ENCODE results near the gene ANKRD16. TPM values are rescaled to one million over a fixed set of nuclear protein-coding genes. Genes with fewer than 3 reads are reported as not detected.
"Not testable (repeated sequence)": the region's sequence is repeated elsewhere in the genome, so short reads cannot be mapped to it uniquely, and the experiment has no call there.

The ANKRD16 gene
- 4.5 and 5.7 TPM in 2 replicates for total RNA-seq

GRCh38 chr10:5889624-5890451 lies at the start of gene ANKRD16, which contains the start of gene FBH1:
Gene ANKRD16 (minus strand): TSS chr10:5889893. CDS start chr10:5889354, 539 bp downstream.
Gene FBH1 (plus strand): TSS chr10:5890243. CDS start chr10:5890346, 103 bp downstream.
- peak; percentile 95 to 99 for DNase-seq (ENCODE audit: low read depth in 2 of 2)

DNA sequence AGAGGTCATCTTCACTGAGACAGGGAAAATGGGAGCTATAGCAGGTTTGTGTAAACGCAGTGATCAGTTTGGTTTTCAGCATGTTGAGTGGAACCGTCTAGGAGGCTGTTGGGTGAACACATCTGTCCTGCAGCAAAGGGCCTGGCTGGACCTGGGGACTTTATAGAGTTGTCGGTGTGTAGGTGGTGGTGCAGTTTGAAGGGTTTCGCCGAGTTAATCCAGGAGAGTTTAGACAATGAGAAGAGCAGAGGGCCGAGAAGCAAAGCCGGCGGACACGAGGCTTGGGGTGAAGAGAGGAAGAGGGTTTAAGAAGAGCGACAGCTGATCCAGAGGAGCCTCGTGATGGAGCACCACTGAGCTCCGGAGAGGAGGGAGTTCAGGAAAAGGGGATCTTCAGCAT lies 48.6 kb upstream of the ANKRD16 start:
- DNase-seq (ENCODE audit: low read depth in 2 of 2): no peak

DNA sequence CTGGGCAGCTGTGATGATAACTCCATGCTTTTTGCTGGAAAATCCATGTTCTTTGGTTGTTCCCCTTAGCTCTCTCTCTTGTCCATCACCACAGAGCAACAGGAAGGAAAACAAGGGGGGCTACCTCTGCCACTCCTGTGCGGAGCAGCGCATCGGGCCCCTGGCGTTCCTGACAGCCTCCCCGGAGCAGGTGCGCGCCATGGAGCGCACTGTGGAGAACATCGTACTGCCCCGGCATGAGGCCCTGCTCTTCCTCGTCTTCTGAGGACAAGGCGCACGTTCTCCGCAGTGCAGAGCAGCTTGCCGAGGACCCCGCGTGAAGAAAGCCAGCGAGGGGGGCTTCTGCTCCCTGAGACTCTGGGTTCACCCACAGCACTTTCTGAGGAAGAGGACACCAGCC lies 47.3 kb upstream of the ANKRD16 start:
- DNase-seq (ENCODE audit: low read depth in 2 of 2): no peak

DNA sequence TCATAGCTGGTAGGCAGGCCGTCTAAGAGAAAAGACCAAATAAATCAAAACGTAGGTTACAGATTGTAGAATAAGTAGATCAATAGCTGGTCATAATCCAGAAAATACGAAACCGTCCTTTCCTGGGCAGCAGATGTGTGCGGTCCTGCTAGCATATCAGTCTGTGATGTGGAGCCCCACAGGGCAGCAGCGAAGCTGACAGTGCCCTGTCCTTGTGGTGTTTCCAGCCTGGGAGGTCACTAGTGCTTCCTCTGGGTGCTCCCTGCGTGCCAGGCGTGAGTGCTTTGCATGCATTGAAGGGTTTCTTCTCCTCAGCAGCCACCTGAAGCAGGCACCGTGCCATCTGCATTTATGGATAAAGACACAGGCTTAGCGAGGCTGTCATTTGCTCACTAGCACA lies 45.9 kb upstream of the ANKRD16 start:
- DNase-seq (ENCODE audit: low read depth in 2 of 2): no peak

DNA sequence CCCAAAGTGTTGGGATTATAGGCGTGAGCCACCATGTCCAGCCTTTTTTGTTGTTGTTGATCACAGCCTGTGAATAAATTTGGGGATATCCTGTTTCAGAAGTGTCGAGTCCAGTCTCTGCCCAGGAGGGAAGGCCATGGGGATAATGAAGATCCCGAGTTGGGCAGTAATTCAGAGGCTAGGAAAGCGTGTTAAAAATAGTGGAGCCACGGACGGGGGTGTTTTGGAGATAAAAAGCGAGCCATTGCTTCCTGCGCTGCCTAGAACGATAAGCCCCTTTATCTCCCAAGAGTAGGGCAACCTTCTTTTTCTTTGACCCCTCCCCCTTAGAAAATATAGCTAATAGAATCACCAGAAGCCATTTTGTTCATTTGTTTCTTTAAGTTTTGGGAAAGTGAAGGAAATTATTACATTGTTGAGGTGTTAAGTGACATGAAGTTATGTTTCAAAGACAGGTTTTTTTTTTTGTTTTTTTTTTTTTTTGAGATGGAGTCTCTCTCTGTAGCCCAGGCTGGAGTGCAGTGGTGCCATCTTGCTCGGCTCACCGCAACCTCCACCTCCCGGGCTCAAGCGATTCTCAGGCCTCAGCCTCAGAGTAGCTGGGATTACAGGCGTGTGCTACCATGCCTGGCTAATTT lies 44.3 kb upstream of the ANKRD16 start:
- DNase-seq (ENCODE audit: low read depth in 2 of 2): no peak

GRCh38 chr10:5932345-5932744 lies 42.7 kb upstream of the ANKRD16 start:
- no peak for DNase-seq (ENCODE audit: low read depth in 2 of 2)

- no peak for DNase-seq (ENCODE audit: low read depth in 2 of 2)
Observed at GRCh38 chr10:5930272-5930671, 40.6 kb upstream of the ANKRD16 start.

- DNase-seq (ENCODE audit: low read depth in 2 of 2): no peak
Observed at GRCh38 chr10:5929442-5929841, 39.7 kb upstream of the ANKRD16 start.

- DNase-seq (ENCODE audit: low read depth in 2 of 2): no peak
Observed at GRCh38 chr10:5927306-5927705, 37.6 kb upstream of the ANKRD16 start.

DNA sequence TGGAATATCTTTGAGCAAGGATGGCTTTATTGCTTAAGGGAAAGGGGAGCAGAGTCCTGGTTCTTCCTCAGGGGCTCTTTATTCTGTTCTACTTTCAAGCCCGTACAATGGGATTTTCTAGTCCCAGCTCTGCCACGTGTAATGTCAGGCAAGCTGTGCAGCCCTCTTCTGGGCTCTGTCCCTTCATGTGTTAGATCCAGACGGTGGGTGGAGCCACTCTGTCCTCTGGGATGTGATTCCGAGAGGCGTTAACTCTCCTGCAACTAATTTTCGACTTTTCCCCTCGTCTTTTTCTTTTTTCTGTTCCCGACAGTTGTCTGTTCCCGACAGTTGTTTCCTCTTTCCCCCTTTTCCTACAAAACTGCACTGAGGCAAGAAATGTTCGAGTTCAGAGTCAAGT lies 35.2 kb upstream of the ANKRD16 start:
- no peak for DNase-seq (ENCODE audit: low read depth in 2 of 2)

GRCh38 chr10:5921746-5922145 lies 32.1 kb upstream of the ANKRD16 start:
- no peak for DNase-seq (ENCODE audit: low read depth in 2 of 2)

- DNase-seq (ENCODE audit: low read depth in 2 of 2): no peak
Observed at GRCh38 chr10:5919568-5919967, 29.9 kb upstream of the ANKRD16 start.

- DNase-seq (ENCODE audit: low read depth in 2 of 2): no peak
Observed at GRCh38 chr10:5918763-5919162, 29.1 kb upstream of the ANKRD16 start.

- DNase-seq (ENCODE audit: low read depth in 2 of 2): no peak
Observed at GRCh38 chr10:5917305-5917704, 27.6 kb upstream of the ANKRD16 start.

- peak; percentile 63 to 77 for DNase-seq (ENCODE audit: low read depth in 2 of 2)
Observed at GRCh38 chr10:5915451-5915850, 25.8 kb upstream of the ANKRD16 start.

DNA sequence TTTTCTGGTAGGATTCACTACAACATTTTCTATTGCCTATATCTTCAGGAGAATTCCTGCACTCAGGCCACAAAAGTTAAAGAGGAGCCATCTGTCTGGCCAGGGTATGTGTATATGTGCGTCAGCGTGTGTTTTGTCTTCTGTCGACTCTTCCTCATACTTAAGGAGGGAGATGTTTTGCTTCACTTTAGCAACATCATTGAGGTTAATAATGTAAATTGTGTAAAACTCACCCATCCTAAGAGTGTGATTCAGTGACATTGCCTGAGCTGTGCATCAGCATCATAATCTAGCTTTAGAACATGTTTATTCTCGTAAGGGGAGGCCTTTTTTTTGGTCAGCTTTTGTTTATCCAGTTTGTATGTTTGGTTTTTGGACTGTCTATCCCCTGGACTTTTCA lies 24.0 kb upstream of the ANKRD16 start:
- no peak for DNase-seq (ENCODE audit: low read depth in 2 of 2)

GRCh38 chr10:5911670-5912069 lies 22.0 kb upstream of the ANKRD16 start:
- DNase-seq (ENCODE audit: low read depth in 2 of 2): no peak

GRCh38 chr10:5910323-5911100 lies 20.8 kb upstream of the ANKRD16 start:
- peak in 1 of 2 donors; percentile 33 for DNase-seq (ENCODE audit: low read depth in 2 of 2)

GRCh38 chr10:5908676-5909075 lies 19.0 kb upstream of the ANKRD16 start:
- not testable (repeated sequence) for DNase-seq (ENCODE audit: low read depth in 2 of 2)

DNA sequence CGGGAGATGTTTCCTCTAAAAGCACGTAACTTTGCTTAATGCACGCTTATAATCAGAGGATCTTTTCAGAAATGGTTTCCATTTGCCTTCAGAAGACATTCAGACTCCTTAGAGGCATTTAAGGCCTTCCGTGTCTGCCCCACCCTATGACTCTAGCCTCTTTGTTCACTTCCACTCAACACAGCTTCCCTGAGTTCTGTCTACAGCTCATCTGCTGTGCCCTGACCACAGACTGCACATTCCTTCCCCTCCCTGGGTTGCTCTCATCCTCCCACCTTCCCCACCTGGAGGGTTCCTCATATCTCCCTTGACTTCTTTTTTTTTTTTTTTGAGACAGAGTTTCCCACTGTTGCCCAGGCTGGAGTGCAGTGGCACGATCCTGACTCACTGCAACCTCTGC lies 17.0 kb upstream of the ANKRD16 start:
- DNase-seq (ENCODE audit: low read depth in 2 of 2): no peak

GRCh38 chr10:5905854-5906507 lies 16.3 kb upstream of the ANKRD16 start:
- peak in 1 of 2 donors; percentile 39 for DNase-seq (ENCODE audit: low read depth in 2 of 2)

- DNase-seq (ENCODE audit: low read depth in 2 of 2): no peak
Observed at GRCh38 chr10:5904227-5904626, 14.5 kb upstream of the ANKRD16 start.

Measured in dermis microvascular lymphatic vessel endothelial cell (primary cell).